ES-I3 (cell line): ENCODE results near the gene KRT33B.

Experiments
- H3K36me3 ChIP-seq: 2 replicates; pipeline ENCODE4 v1.6.1; 2013; ENCODE audit warnings: mild to moderate bottlenecking, low read length, control low read depth, moderate library complexity; ENCODE audit not compliant: insufficient read depth
- H3K4me1 ChIP-seq: 2 replicates; pipeline ENCODE4 v1.6.1; 2013; ENCODE audit warnings: mild to moderate bottlenecking, control low read depth, low read length; ENCODE audit not compliant: insufficient read depth
- H3K9ac ChIP-seq: 2 replicates; pipeline ENCODE4 v1.6.1; 2013; ENCODE audit warnings: low read depth, mild to moderate bottlenecking, low read length, moderate library complexity
- H3K9me3 ChIP-seq: 2 replicates; pipeline ENCODE4 v1.6.1; 2013; ENCODE audit warnings: mild to moderate bottlenecking, low read length, moderate library complexity; ENCODE audit not compliant: control insufficient read depth, insufficient read depth

Gene KRT33B

DNA sequence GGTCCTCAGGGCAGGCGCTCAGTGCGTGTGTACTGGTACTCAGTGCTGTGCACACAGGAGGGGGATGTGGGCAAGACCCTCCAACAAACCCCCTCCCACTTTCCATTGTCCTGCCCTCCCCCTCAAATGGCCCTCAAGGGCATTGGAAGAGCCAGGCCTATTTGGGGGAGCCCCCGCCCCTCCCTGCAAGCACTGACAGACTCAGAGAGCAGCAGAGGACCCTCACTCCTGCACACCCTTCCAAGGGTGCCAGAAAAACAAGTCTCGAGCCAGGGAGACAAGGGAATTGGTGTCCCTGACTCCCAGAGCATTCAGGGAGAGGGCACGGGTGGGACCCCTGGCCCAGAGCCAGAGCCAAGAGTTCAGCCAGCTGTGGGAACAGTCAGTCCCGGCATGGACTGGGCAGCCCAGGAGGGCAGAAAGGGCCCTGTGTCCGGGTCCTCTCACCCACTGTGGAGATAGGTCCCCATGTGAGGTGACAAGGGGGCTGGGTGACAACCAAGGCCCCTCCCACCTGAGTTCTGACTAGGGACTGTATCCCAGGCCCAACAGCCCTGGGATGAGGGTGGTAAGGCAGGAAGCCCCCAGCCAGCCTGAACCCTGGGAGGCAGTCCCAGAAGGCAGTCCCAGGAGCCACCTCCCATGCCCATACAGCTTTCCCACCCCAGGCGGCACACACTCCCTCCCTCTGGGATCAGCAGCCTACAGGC is 42.0 kb downstream of the KRT33B start:
- Histone ChIP-seq H3K4me1 (no peaks in the 10 kb centered on the region), H3K9ac (no peak overlapping the region), H3K9me3 (no peaks in the 10 kb centered on the region)

DNA sequence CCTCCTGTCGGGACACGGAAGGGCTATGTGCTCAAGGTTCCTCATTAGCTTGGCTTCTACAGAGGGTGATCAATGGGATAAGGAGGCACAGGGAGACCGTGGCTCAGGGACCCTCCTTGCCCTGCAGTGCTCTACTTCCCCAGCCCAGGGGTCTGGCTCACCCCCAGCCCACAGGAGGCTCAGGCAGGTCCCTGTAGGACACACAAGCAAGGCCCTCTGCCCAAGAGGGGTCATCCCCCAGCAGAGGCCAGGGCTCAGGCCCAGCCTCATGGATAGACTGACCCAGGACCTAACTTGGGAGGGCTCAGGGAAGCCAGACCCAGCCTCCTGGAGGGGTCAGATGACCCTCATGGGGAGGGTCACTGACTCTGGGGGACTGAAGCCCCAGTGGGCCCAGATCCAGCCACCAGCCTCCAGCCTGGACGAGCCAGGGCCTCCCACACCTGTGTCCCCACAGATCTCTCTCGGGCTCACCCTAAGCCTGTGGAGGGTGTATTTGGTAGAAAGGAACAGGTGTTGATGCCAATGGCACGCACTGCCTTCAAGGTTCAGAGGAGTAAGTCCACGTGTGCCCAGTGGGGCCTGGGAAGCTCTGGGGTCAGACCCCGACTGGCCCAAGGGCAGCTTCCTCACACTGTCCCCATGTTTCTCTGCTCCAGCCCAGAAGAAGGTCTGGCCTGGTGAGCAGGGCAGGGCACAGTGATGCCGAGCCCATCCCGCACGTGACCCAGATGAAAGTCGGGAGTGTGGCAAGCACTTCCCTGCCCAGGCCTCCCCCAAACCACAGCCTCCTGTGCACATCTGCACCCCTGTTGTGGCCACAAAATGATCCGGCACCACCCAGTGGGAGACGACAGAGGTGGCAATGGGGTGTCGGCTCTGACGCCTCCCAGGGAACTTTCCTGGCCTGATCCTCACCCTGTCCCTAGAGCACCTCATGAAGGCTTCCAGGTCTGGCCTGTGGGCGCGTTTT is 43.2 kb downstream of the KRT33B start:
- H3K36me3 ChIP-seq, result no peaks in the 10 kb centered on the region
- no peaks in the 10 kb centered on the region for H3K9me3 ChIP-seq
- H3K9ac ChIP-seq, result no peak overlapping the region
- H3K4me1 ChIP-seq, result no peaks in the 10 kb centered on the region

More for the DNA sequence above, 42.0 kb downstream of the KRT33B start:
- H3K36me3 ChIP-seq, result no peaks in the 10 kb centered on the region

DNA sequence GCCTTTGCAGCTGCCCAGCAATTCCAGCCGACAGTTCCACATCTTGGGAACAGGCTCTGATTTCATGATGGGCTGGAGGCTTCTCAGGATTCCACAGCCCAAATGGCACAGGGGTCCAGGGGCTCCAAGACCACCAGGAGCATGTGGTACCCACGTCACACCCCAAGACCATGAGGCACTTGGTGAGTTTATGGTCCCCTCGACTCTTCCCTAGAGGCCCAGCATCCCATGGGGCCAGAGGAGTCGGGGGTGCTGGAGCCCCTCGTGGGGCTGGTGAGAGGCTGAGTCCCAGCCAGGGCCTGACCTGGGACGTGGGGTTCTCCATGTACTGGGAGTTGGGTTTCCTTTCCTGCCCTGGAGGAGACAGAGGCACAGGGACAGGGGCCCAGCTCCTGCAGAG is 44.0 kb downstream of the KRT33B start:
- Histone ChIP-seq H3K36me3 (no peaks in the 10 kb centered on the region), H3K9ac (no peak overlapping the region), H3K9me3 (no peaks in the 10 kb centered on the region), H3K4me1 (no peaks in the 10 kb centered on the region)

DNA sequence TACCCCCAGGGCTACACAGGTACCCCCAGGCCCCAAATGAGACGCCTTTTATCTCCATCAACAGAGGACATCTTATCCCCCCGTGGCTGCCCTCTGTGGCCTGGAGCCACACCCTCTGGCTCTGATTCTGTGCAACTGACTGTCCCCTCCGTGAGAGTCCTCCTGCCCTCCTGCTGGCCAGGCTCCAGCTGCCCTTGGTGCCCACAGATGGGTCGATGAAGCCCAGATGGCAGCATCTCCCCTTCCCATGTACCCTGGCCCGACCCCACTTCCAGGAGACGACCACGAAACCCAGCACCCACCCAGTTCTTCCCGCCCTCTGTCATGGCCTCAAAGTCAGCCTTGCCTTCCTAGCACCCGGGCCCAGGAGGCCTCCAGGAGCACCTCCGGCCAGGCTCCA is 44.5 kb downstream of the KRT33B start:
- H3K9me3 ChIP-seq, result no peaks in the 10 kb centered on the region
- no peaks in the 10 kb centered on the region for H3K36me3 ChIP-seq
- H3K4me1 ChIP-seq, result no peaks in the 10 kb centered on the region
- H3K9ac ChIP-seq, result no peak overlapping the region

DNA sequence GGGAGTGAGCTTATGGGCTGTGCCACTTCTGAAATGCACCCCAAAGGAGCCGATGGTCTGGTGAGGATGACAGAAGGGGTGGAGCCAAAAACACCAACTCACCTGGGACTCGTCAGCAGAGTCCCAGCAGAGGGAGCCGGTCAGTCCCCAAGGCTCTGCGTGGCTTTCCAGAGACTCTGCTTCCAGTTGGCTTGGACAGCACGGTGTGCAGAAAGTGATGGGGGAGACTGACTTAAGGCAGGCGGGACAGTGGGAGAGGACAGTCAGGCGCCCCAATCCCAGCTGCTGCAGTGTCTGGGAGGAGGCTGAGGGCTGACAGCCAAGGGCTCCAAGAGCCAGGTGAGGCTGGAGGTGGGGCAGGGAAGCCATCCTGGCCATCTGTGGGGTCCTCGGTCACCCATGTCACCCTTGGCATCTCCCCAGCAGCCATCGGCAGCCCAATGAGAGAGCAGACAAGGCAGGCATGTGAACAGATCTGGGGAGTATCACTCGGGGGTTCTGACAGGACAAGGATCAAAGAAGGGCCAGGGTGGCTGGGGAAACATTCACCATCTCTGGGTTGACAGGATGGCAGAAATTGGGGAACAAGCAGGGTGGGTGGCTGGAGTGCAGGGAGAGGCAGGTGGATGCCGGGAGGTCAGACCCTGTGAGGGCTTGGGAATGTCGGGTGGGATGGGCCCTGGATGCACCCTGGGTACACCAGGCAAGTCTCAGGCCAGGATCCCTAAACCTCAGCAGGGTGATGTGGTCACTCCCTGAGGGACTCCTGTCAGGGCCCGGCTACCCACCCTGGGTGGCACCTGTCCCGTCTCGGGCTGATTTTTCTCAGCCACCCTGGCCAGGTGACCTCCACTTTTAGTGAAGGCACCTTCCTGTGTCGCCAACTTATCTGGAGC is 45.2 kb downstream of the KRT33B start:
- H3K9ac ChIP-seq, result no peak overlapping the region
- no peaks in the 10 kb centered on the region for H3K4me1 ChIP-seq
- no peaks in the 10 kb centered on the region for H3K36me3 ChIP-seq
- no peaks in the 10 kb centered on the region for H3K9me3 ChIP-seq

DNA sequence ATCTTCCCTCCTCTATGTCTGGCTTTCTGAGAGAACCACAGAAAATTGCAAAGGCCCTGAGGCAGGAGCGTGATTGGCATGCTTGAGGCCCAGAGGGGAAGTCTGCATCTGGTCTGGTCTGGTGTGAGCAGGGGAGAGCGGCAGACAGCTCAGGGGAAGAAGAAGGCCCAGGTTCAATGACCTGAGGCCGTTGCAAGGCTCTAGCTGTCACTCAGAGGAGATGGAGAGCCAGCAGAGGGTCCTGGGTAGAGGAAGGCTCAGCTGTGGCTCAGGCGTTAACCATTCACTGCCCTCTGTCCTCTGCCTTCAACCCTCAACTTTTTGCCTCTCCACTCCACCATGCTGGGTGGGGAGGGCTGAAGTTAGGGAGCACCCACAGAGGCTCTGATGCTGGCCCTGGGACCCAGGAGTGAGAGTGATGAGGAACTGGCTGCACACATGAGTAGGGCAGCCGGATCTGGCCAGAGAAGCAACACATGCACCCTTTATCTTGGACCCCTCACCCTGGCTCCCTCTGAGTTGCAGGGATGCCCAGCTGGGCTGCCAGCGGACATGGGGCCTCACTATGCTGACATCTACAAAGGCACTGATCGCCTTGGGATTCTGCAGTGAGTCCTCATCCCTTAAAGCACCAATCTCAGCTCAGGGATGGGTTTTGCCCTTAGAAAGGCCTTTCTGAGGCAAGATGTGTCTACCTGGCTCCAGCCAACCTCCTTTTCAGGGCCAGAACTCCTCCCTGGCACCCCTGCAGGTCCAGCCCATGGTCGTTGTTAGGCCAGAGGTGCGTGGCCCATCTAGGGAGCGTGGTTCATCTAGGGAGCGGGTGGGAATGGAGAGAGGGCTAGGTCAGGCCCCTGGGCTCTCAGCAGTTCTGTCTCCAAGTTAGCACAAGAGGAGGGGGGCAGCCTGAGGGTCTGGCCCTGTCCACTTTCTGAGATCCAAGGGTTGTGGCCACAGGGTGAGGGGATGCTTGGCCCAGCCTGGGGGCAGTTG is 46.4 kb downstream of the KRT33B start:
- H3K4me1 ChIP-seq, result no peaks in the 10 kb centered on the region
- H3K9me3 ChIP-seq, result no peaks in the 10 kb centered on the region
- no peaks in the 10 kb centered on the region for H3K36me3 ChIP-seq
- H3K9ac ChIP-seq, result no peak overlapping the region

DNA sequence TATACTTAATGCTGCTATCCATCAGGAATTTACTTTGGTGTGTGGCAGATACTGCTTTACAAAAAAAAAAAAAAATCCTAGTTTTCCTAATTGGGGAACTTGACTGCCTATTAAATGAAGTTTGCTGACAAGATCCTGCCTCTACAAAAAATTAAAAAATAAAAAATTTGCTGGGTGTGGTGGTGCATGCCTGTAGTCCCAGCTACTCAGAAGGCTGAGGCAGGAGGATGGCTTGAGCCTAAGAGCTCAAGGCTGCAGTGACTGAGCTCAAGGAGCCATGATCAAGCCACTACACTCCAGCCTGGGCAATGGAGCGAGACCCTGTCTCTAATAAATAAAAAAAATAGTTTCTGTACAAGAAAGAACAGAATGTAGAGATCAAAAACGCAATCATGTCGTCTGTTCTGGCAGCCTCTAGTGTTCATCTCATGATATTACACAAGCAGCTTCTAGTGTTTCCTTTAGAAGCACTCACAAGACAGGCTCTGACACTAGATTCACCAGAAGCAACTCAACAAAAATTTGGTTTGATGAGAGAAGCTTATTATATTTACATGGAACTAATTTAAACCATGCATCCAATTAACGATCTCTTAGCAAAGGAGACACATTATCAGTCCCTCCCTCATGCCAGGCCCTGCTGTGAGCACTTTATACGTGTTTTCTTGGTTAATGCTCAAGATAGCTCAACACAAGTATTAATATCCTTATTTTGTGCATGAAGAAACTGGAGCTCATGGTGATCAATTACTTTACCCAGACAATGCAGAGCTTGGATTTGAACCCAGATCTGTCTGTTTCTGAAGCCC is 47.3 kb downstream of the KRT33B start:
- H3K9me3 ChIP-seq, result no peaks in the 10 kb centered on the region
- no peaks in the 10 kb centered on the region for H3K36me3 ChIP-seq
- no peaks in the 10 kb centered on the region for H3K4me1 ChIP-seq
- no peak overlapping the region for H3K9ac ChIP-seq

DNA sequence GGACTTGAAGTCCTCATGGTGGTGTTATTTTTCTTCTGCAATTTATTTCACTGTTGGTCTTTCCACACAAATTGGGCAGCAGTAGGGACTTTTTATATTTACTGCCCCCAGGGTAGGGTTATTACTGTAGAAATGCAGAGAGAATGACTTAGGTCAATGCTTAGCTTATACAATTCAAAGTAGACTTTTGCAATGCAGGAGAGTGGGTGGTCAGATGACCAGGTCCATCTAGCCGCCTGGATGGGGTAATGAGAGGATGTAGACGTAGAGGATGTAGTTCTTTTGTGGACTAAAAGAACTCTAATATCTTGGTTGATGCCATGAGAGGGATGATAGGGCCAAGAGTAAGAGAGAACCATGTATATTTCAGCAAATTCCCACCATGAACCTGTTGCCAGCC is 51.4 kb downstream of the KRT33B start:
- Histone ChIP-seq H3K9ac (no peak overlapping the region), H3K36me3 (no peaks in the 10 kb centered on the region), H3K9me3 (no peaks in the 10 kb centered on the region), H3K4me1 (no peaks in the 10 kb centered on the region)

DNA sequence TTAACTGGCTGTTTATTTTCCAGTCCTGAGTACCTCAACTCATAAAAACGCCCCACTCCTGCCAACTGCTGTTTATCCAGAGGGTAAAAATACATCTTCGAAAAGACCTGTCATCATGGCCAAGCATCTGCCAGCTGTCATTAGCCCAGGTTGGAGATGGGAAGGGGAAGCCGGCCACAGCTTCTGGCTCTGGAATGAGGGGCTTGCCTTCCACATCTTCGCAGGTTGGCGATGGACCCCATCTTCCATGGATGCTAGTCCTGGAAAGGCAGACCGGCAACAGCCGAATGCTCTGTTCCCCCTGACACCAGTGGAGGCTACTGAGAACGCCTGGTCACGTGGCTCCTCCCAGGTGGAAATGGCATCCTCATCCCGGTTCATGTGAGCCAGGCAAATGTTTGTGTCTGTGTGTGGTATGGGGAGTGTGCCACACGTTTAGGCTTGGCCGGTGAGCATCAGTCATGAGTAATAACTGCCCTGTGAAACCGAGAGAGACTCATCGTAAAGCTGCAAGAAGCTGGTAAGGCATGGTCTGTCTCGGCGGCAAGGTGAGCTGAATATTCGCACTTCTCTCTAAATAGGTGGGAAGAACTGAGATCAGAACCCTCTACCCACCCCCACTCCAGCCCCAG is 53.7 kb downstream of the KRT33B start:
- no peak overlapping the region for H3K9ac ChIP-seq
- H3K9me3 ChIP-seq, result no peaks in the 10 kb centered on the region
- H3K4me1 ChIP-seq, result no peaks in the 10 kb centered on the region
- no peaks in the 10 kb centered on the region for H3K36me3 ChIP-seq

DNA sequence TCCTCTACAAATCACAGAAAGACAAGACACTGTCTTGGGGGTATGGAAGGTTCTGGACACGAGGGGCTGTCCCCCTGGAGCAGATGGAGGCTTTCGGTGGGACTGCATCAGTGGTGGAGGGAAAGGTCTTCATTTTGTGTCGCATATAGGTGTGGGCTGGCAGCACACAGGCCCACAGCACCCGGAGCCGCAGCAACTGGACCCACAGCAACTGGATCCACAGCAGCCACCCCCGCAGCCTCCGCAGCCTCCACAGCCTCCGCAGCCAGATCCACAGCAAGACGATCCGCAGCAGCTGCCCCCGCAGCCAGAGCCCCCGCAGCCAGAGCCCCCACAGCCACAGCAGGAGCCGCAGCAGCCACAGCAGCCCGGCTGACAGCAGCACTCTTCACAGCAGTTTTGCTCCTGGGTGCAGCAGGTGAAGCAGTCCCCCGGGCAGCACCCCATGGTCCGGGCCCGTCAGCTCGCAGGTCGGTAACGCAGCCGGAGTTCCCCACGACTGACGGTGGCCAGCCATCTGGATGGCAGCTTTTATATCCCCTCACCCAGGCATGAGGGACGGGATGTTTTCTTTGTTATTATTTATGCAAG is 54.3 kb downstream of the KRT33B start, which contains the start of gene KRTAP17-1:
Gene KRTAP17-1 (minus strand): TSS at position 507 of the 591 bp plus-strand sequence. CDS start 60 bp downstream, at position 447.
- Histone ChIP-seq H3K36me3 (no peaks in the 10 kb centered on the region), H3K4me1 (no peaks in the 10 kb centered on the region), H3K9ac (no peak within 1 kb of the TSS), H3K9me3 (no peaks in the 10 kb centered on the region)
